ENCODE data around the gene WDR37.
"Not testable (repeated sequence)": the region's sequence is repeated elsewhere in the genome, so short reads cannot be mapped to it uniquely, and the experiment has no call there.

The WDR37 gene

GRCh38 chr10:1041514-1041913 is 14.7 kb upstream of the WDR37 start:
- no peak for DNase-seq (ENCODE audit: low read depth)

DNA sequence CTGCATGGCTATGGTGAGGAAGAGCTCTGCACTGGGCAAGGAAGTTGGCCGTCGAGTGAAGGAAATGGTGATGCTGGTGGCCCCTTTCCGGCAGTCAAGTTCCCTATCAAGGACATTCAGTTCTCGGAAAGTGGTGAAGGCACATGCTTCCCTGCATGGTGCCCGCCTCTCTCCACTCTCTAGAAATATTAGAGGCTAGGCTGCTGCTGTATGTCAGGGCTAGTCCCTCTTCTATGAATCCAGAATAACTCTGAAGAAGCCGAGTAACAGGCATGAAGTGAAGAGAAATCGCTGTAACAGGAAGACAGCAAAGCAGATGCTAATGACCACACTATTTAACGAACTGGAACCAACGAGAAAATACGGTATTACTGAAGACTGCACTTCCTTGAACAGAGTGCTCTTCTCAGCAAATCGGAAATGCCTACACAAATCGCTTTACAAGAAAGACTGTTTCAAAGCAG is 12.6 kb upstream of the WDR37 start:
- DNase-seq (ENCODE audit: low read depth) = no peak

DNA sequence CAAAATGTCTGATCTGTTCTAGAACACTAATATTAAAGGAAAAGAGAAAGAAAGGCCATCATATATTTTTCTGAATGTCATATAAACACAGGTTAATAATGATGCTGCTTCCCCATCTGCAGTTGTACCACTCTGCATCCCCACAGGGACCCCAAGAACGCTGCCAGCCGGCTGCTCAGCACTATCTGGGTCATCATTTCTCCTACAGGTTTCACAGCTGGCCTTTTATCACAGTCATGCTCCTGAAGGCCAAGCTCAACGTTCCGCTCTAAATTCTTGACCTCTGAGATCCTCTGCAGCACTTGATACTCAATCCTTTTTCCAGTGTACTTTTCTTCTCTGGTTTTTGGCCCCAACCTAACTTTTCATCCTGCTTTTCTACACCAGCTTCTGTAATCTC is 12.0 kb upstream of the WDR37 start:
- DNase-seq (ENCODE audit: low read depth) = no peak

DNA sequence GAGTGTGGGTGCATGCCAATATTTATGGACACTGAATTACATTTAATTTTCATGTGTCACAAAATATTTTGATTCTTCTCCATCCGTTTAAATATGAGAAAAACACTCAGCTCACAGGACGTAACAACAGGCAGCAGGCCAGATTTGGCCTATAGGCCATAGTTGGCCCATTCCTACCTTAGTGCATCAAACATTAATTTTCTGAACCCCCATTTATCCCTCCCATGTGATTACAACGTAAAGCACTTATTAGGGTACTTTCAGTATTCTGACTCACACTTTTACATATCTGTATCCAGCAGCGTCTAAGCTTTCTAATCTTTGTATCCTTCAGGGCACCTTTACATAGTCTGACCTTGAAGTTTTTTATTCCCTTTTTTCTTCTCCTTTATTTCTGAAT is 11.2 kb upstream of the WDR37 start:
- DNase-seq (ENCODE audit: low read depth) = no peak

- no peak for DNase-seq (ENCODE audit: low read depth)
Observed at GRCh38 chr10:1045415-1045814, 10.8 kb upstream of the WDR37 start.

DNA sequence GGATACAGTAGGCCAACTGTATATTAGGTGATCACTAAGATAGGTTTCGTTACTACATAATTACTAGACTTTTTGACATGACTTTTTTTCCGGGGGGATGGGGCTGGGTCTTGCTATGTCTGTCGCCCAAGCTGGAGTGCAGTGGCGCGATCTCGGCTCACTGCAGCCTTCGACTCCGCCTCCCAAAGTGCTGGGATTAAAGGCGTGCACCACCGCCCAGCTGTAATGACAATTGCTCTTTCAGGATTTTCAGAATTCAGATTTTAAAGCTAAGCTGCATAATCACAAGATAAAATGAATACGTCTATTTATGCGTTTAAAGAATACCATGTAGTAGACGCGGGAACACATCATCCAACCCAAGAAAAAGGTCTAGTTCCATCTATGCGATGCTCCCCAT is 8.2 kb upstream of the WDR37 start:
- no peak for DNase-seq (ENCODE audit: low read depth)

DNA sequence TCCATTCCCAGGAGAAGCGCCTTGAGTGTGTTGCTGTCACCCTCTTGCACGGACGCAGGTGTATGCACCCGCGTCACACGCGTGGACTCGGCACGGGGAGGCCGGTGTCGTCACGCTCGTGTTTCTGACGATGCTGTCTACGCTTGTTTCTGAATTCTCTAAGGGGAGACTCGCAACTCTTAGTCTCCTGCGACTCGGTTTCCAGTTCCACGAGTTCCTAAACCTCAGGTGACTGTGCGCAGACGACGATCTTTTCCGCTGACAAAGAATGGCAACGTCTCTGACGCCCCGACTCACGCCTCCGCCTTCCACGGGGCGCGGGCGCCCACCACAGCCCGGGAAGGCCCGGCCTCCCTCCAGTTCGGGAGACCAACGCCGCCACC is 7.8 kb upstream of the WDR37 start:
- DNase-seq (ENCODE audit: low read depth) = no peak

- DNase-seq (ENCODE audit: low read depth) = peak; percentile 88
Observed at GRCh38 chr10:1048732-1049424, 7.3 kb upstream of the WDR37 start, which contains the start of gene IDI1. IDI1 (minus strand) TSS chr10:1049119; CDS start chr10:1049003, 116 bp downstream.

DNA sequence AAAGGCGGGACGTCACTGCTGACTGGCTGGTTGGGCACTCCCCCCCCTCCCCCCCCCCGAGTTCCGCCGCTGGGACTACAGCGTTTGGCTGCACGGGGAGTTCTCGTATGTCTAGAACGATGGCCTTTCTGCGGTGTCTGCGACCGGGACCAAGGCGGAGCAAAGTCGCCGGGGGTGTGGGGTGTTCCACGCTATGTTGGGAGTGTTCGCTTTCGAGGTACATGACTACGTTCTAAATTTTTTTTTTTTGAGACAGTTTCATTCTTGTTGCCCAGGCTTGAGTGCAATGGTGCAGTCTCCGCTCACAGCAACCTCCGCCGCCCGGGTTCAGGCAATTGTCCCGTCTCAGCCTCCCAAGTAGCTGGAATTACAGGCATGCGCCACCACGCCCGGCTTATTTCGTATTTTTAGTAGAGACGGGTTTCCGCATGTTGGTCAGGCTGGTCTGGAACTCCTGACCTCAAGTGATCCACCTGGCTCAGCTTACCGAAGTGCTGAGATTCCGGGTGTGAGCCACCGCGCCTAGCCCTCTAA is 6.7 kb upstream of the WDR37 start:
- DNase-seq (ENCODE audit: low read depth) = no peak

- no peak for DNase-seq (ENCODE audit: low read depth)
Observed at GRCh38 chr10:1050145-1050544, 6.0 kb upstream of the WDR37 start.

- DNase-seq (ENCODE audit: low read depth) = no peak
Observed at GRCh38 chr10:1050554-1050953, 5.6 kb upstream of the WDR37 start.

DNA sequence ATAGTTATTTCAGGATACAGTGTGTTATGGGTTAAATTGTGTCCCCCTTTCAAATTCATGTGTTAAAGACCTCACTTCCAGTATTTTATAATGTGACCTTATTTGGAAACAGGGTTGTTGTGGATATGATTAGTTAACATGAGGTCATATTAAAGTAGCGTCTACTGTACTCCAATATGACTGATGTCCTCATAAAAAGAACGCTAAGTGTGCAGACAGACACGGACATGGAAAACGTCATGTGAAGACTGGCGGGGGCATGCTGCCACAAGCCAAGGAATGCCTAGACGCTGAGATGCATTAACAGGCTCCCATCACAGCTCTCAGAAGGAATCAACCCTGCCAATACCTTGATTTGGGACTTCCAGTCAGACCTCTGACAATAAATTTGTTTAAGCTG is 1.5 kb upstream of the WDR37 start:
- no peak for DNase-seq (ENCODE audit: low read depth)

DNA sequence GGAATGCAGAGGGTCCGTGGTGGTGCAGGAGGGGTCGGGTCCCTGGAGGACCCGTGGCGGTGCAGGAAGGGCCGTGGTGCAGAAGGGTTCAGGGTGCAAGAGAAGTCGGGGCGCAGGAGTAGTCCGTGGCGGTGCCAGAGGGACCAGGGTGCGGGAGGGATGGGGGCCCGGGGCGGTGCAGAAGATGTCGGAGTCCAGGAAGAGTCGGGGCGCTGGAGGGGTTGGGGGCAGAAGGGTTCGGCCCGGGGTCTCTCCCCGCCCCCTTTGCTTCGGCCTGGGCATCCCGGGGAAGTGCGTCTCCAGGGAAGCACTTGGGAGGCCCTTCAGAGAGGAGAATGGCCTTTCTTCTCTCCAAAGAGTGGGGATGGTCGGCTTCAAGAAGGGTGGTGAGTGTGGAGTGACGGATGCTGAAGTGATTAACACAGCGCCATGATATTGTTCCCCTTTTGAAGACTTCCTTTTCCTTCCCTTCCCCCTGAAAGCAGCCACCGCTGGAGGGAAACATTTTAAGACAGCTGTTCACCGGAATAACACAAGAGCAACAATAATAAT is 997 bp downstream of the WDR37 start:
- no peak for DNase-seq (ENCODE audit: low read depth)

DNA sequence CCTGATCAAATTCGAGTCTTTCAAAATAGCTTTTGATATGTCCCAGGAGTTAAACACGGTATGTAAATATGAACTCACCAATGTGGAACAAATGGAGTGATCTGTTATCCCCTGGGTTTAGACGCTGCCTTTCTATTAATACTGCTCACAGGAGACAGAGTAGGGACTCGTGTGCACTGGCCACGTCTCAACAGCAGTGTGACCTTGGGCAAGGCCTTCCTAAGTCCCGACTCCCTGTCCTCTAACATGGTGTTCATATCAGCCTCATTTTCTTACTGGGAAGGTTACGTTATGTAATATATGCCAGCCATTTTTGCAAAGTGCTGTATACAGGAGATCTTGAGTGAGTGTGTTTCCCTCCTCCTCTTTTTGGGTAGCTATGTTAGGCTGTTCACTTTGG is 1.8 kb downstream of the WDR37 start:
- DNase-seq (ENCODE audit: low read depth) = no peak

DNA sequence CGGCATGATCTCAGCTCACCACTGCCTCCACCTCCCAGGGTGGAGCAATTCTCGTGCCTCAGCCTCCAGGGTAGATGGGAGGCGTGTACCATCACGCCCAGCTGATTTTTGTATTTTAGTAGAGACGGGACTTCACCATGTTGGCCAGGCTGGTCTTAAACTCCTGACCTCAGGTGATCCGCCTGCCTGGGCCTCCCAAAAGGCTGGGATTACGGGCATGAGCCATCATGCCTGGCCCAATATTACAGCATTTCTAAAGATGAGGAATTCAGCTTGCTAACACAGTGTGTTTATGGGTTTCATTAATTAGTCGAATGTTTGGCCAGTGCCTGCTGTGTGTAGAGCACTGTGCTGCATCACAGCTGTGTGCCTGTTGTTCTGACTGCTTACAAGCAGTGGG is 3.7 kb downstream of the WDR37 start:
- no peak for DNase-seq (ENCODE audit: low read depth)

DNA sequence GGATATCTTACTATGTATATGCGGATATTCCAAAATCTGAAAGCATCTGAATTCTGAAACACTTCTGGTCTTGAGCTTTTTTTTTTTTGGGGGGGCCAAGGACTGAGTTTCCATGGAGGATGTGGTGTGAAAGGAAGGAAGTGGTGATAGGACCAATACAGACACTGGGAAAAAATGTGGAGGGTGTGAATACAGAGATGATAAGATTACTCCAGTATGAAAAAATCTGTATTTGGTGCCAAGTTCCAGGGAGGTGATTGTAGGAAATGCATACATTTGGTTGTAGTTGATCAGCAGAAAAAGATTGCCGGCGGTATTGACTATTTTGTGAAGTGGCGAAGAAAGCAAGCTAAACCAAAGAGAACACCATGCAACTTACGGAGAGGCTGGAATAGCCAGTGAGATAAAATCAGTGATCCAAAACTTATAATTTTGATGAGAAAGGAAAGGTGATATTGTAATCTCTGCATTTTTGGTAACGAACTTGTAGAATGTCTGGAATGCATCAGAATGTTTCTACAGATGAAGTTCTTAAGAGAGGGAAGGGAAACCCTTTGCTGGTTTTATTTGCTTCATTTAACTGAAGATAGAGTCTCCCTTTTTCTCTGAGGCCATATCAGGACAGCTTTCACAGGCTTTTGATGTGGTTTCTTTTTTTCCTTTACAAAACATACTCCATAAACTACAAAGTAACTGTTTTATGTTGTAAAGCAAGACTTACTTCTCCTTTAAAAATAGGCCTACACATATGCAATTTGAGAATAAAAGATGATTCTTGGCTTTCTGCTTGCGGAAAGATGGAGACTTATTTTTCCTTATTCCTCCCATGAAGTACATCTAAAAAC is 6.0 kb downstream of the WDR37 start:
- peak; percentile 12 for DNase-seq (ENCODE audit: low read depth)

DNA sequence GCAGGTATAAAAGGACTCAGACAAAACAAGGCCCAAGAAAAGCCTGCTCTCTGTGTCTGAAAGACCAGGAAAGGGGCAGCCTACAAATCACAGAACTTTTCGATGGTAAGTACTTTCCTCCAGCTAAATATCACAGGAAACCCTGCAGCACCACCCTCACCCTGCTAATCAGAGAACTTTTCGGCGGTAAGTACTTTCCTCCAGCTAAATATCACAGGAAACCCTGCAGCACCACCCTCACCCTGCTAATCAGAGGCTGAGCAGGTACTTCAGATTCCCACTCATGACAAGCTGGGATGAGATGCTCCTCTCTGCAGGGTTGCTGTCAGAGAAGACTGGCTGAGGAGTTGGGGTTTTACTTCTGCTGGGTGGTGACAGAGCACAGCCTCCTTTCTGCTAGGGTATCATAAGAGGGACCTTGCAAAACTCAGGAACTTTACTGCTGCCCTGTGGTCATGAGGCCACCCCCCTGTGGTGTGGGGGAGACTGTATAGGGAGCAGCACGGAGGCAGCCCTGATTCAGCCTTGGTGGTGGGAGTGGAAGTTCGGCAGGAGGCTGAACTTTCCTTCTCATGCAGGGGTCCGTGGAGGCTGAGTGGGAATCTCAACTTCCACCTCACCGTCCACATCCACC is 7.2 kb downstream of the WDR37 start:
- DNase-seq (ENCODE audit: low read depth) = no peak

DNA sequence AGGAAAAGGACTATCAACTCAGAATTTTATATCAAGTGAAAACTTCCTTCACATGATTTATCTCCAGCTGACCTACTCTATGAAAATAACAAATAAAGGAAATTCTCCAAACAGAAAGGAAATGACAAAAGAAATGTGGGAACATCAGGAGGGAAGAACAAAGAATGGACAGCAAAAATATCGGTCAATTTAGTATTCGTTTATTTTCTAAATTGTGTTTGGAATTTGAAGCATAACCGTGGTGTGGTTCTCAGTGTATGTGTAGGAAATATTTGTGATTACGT is 8.7 kb downstream of the WDR37 start:
- DNase-seq (ENCODE audit: low read depth) = no peak

- DNase-seq (ENCODE audit: low read depth) = not testable (repeated sequence)
Observed at GRCh38 chr10:1066734-1067133, 10.5 kb downstream of the WDR37 start.

DNA sequence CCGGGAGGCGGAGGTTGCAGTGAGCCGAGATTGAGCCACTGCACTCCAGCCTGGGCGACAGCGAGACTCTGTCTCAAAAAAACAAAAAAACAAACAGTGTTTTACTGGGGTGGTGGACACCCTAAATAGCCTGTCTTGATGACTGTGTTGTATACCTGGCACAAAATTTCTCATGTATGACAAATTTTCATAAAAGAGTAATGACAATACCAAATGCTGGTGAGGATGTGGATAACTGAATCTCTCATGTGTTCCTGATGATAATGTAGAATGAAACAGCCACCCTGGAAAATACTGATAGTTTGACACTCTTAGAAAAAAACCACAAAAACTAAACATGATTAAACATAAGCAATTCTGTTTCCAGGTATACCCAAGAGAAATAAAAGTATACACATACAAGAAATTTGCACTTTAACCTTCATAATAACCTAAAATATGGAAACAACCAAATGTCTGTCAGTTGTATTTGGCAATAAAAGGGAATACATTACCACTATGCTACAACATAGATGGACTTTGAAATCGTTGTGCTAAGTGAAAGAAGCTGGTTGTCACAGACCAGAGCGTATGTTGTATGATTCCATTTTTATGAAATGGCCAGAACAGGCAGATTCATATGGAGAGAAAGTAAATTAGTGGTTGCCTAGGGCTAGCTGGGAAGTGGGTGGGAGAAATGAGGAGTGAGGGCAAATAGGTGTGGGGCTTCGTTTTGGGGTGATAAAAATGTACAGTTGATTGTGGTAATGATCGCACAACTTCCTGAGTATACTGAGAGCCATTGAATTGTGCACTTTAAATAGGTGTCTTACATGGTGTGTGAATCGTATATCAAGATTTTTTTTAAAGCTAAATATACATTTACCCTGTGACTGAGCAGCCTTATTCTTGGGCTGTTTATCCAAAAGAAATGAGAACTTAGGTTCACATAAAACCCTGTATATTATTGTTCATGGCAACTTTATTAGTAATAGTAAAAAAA is 12.5 kb downstream of the WDR37 start:
- no peak for DNase-seq (ENCODE audit: low read depth)

DNA sequence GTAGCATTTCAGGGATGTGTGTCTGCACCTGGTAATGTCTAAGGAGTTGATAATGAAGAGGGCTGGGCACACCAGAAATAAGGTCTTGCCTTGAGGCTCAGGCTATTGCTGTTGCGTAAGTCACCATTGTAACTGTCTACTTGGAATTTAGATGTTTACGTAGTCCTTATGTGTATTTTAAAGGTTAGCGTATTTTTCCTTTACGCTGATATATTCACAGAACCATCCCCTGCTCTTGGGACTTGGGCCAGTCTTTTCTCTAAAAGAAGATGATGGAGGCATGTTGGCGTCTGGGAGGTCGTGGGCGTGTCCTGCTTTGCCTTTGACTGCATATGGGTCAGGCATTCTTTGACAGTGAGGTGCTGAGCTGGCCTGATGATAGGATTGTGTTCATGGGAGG is 14.7 kb downstream of the WDR37 start:
- no peak for DNase-seq (ENCODE audit: low read depth)

Data from GM04503 (cell line).